IMR-90 (cell line): ENCODE measurements around the gene ZNF407. TPM values are rescaled to one million over a fixed set of nuclear protein-coding genes. Genes with fewer than 3 reads are reported as not detected.

Experiments
- ATAC-seq: fragments of 200-7000 bp; cut with Tn5 transposase; 2 replicates; pipeline ENCODE4 v1.9.1; 2020; ENCODE audit warnings: low read depth, mild to moderate bottlenecking, moderate library complexity
- BruUV-seq: library from RNA; stranded (reverse); fragments of 400-500 nt; replicated peaks from 2 replicates; lab custom pipeline; 2021; lab: Mats Ljungman, UMichigan
- CTCF ChIA-PET: fragments of 300-600 bp; formaldehyde crosslinking; extraction: SDS; loops from one replicate; lab custom pipeline; 2021; ENCODE audit warnings: antibody characterized with exemption; lab: Yijun Ruan, JAX
- POLR2A ChIA-PET: fragments of 300-600 bp; sonication (Branson Sonifier 250); formaldehyde crosslinking; loops from one replicate; lab custom pipeline; 2022; ENCODE audit warnings: antibody characterized with exemption; ENCODE audit not compliant: unreplicated experiment; lab: Charles Lee
- DNase-seq: peaks from one replicate; pipeline ENCODE4 v3.0.0; 2013
- H2AFZ ChIP-seq: replicated peaks from 2 replicates; pipeline ENCODE3; 2013; ENCODE audit warnings: low read length, mild to moderate bottlenecking; ENCODE audit not compliant: poor library complexity
- H2AK5ac ChIP-seq: 2 replicates; pipeline ENCODE4 v1.6.1; 2013; ENCODE audit warnings: low read depth, low read length, inconsistent platforms
- H2AK9ac ChIP-seq: replicated peaks from 2 replicates; pipeline ENCODE3; 2013; ENCODE audit warnings: mild to moderate bottlenecking, low read depth, low read length, moderate library complexity; ENCODE audit not compliant: poor library complexity
- H2BK120ac ChIP-seq: 2 replicates; pipeline ENCODE4 v1.6.1; 2013; ENCODE audit warnings: low read depth, low read length, inconsistent platforms
- H2BK15ac ChIP-seq: 3 replicates; pipeline ENCODE4 v1.6.1; 2013; ENCODE audit warnings: low read depth, low read length, inconsistent platforms
- H2BK20ac ChIP-seq: 2 replicates; pipeline ENCODE4 v1.6.1; 2013; ENCODE audit warnings: low read depth, mild to moderate bottlenecking, inconsistent platforms, low read length, moderate library complexity
- H2BK5ac ChIP-seq: 2 replicates; pipeline ENCODE4 v1.6.1; 2013; ENCODE audit warnings: mild to moderate bottlenecking, low read depth, low read length, inconsistent platforms; ENCODE audit not compliant: poor library complexity, severe bottlenecking
- H3K14ac ChIP-seq: replicated peaks from 2 replicates; pipeline ENCODE4 v1.6.1; 2013; ENCODE audit warnings: low read depth, low read length, inconsistent platforms
- H3K18ac ChIP-seq: 2 replicates; pipeline ENCODE4 v1.6.1; 2013; ENCODE audit warnings: low read depth, low read length, control low read depth
- H3K23ac ChIP-seq: 2 replicates; pipeline ENCODE4 v1.6.1; 2013; ENCODE audit warnings: low read depth, low read length, inconsistent platforms
- H3K27ac ChIP-seq: 2 replicates; pipeline ENCODE4 v1.5.1; 2013; ENCODE audit warnings: mild to moderate bottlenecking, control low read depth, low read length; ENCODE audit not compliant: insufficient read depth
- H3K27me3 ChIP-seq: 2 replicates; pipeline ENCODE4 v1.6.1; 2013; ENCODE audit warnings: low read length; ENCODE audit not compliant: control insufficient read depth, insufficient read depth
- H3K36me3 ChIP-seq: 2 replicates; pipeline ENCODE4 v1.6.1; 2013; ENCODE audit warnings: low read length, mixed read lengths; ENCODE audit not compliant: control insufficient read depth, insufficient read depth
- H3K4ac ChIP-seq: 2 replicates; pipeline ENCODE4 v1.6.1; 2013; ENCODE audit warnings: low read depth, low read length, inconsistent platforms
- H3K4me1 ChIP-seq: 2 replicates; pipeline ENCODE4 v1.6.1; 2013; ENCODE audit warnings: low read length, mixed read lengths; ENCODE audit not compliant: control insufficient read depth, insufficient read depth
- H3K4me2 ChIP-seq: 2 replicates; pipeline ENCODE4 v1.6.1; 2013; ENCODE audit warnings: low read depth, mild to moderate bottlenecking, control low read depth, low read length, moderate library complexity
- H3K4me3 ChIP-seq: 2 replicates; pipeline ENCODE4 v1.5.1; 2013; ENCODE audit warnings: low read depth, mild to moderate bottlenecking, control low read depth, low read length, moderate library complexity; ENCODE audit not compliant: insufficient read depth
- H3K56ac ChIP-seq: 2 replicates; pipeline ENCODE4 v1.6.1; 2013; ENCODE audit warnings: low read length, inconsistent platforms; ENCODE audit not compliant: insufficient read depth; ENCODE audit errors: extremely low read depth
- H3K79me1 ChIP-seq, 2 experiments: 2 replicates each; pipeline ENCODE4 v1.6.1; 2013; ENCODE audit warnings: low read length in 2 of 2, inconsistent platforms in 1 of 2, low read depth in 1 of 2
- H3K9ac ChIP-seq: 2 replicates; pipeline ENCODE4 v1.6.1; 2013; ENCODE audit warnings: low read depth, low read length, control low read depth
- H3K9me1 ChIP-seq: 2 replicates; pipeline ENCODE4 v1.6.1; 2013; ENCODE audit warnings: low read length, inconsistent platforms; ENCODE audit not compliant: insufficient read depth
- H3K9me3 ChIP-seq: 2 replicates; pipeline ENCODE4 v1.6.1; 2013; ENCODE audit warnings: low read length; ENCODE audit not compliant: control insufficient read depth, insufficient read depth
- H4K20me1 ChIP-seq: 2 replicates; pipeline ENCODE4 v1.6.1; 2013; ENCODE audit warnings: low read length, inconsistent platforms; ENCODE audit not compliant: insufficient read depth
- H4K5ac ChIP-seq: 2 replicates; pipeline ENCODE4 v1.6.1; 2013; ENCODE audit warnings: mild to moderate bottlenecking, low read depth, low read length, control low read depth
- H4K8ac ChIP-seq, 2 experiments: 2 replicates each; pipeline ENCODE4 v1.6.1; 2013; ENCODE audit warnings: low read depth in 2 of 2, low read length in 2 of 2, control low read depth in 1 of 2, inconsistent platforms in 1 of 2
- H4K91ac ChIP-seq: 2 replicates; pipeline ENCODE4 v1.6.1; 2013; ENCODE audit warnings: low read depth, low read length, inconsistent platforms; ENCODE audit not compliant: insufficient read depth
- BHLHE40 ChIP-seq: fragments of 150-350 bp; IDR thresholded peaks from 2 replicates; pipeline ENCODE4 v1.6.1; 2016; ENCODE audit warnings: mild to moderate bottlenecking, low read depth, low read length
- CEBPB ChIP-seq: IDR thresholded peaks from 2 replicates; pipeline ENCODE4 v1.6.1; 2012; ENCODE audit warnings: low read depth, low read length, improper control_type of control experiment
- CHD1 ChIP-seq: IDR thresholded peaks from 2 replicates; pipeline ENCODE4 v1.6.1; 2012; ENCODE audit warnings: low read depth, low read length, improper control_type of control experiment
- ELK1 ChIP-seq: fragments of 150-350 bp; IDR thresholded peaks from 2 replicates; pipeline ENCODE4 v1.6.1; 2016; ENCODE audit warnings: low read depth, mild to moderate bottlenecking, low read length, moderate library complexity, borderline replicate concordance
- FOS ChIP-seq: fragments of 150-350 bp; IDR thresholded peaks from 2 replicates; pipeline ENCODE4 v1.6.1; 2016; ENCODE audit warnings: low read depth, low read length
- MAFK ChIP-seq: IDR thresholded peaks from 2 replicates; pipeline ENCODE4 v1.6.1; 2012; ENCODE audit warnings: low read depth, low read length, improper control_type of control experiment
- MAZ ChIP-seq: IDR thresholded peaks from 2 replicates; pipeline ENCODE4 v1.6.1; 2012; ENCODE audit warnings: low read depth, mild to moderate bottlenecking, low read length, improper control_type of control experiment, moderate library complexity, borderline replicate concordance
- MXI1 ChIP-seq: IDR thresholded peaks from 2 replicates; pipeline ENCODE4 v1.6.1; 2012; ENCODE audit warnings: low read depth, mild to moderate bottlenecking, low read length, moderate library complexity, borderline replicate concordance
- NFE2L2 ChIP-seq: fragments of 150-350 bp; IDR thresholded peaks from 2 replicates; pipeline ENCODE4 v1.6.1; 2016; ENCODE audit warnings: low read depth, mild to moderate bottlenecking, low read length
- POLR2A ChIP-seq: IDR thresholded peaks from 2 replicates; pipeline ENCODE4 v1.6.1; 2012; ENCODE audit warnings: mild to moderate bottlenecking, low read depth, low read length
- RAD21 ChIP-seq: IDR thresholded peaks from 2 replicates; pipeline ENCODE4 v1.6.1; 2012; ENCODE audit warnings: low read length, improper control_type of control experiment
- RCOR1 ChIP-seq: IDR thresholded peaks from 2 replicates; pipeline ENCODE4 v1.6.1; 2012; ENCODE audit warnings: mild to moderate bottlenecking, low read length, improper control_type of control experiment; ENCODE audit not compliant: insufficient replicate concordance
- RFX5 ChIP-seq: IDR thresholded peaks from 2 replicates; pipeline ENCODE4 v1.8.0; 2012; ENCODE audit warnings: low read depth, mild to moderate bottlenecking, low read length, moderate library complexity
- SMC3 ChIP-seq: fragments of 150-350 bp; IDR thresholded peaks from 2 replicates; pipeline ENCODE4 v1.6.1; 2016; ENCODE audit warnings: low read depth, mild to moderate bottlenecking, antibody characterized with exemption, low read length, moderate library complexity
- USF2 ChIP-seq: fragments of 150-350 bp; IDR thresholded peaks from 2 replicates; pipeline ENCODE4 v1.6.1; 2017; ENCODE audit warnings: mild to moderate bottlenecking, antibody characterized with exemption, low read length, low read depth
- WGBS, 2 experiments: methylation state at CpG; one replicate each; pipeline versions ENCODE4 v1.1.5 to v1.1.7; 2013; ENCODE audit warnings: missing lambda C conversion rate in 2 of 2; ENCODE audit not compliant: insufficient read length in 1 of 2; ENCODE audit errors: extremely low coverage in 2 of 2; 5-methylcytosine and 5-hydroxymethylcytosine counted together
- dilution Hi-C: fragments of 300-500 bp; cut with HindIII; formaldehyde crosslinking; loops from one replicate; pipeline ENCODE4 v1.14.3; 2018; ENCODE audit warnings: low sequenced_read_pairs; ENCODE audit not compliant: unreplicated experiment
- in situ Hi-C: fragments of 300-500 bp; cut with MboI; formaldehyde crosslinking; loops from 3 replicates; pipeline ENCODE4 v1.14.3; 2019; ENCODE audit warnings: low sequenced_read_pairs, inconsistent platforms, mixed read lengths
- intact Hi-C: fragments of 100-400 bp; cut with micrococcal nuclease; formaldehyde crosslinking; loops from 2 replicates; pipeline ENCODE4 v1.10.0; 2022
- polyA plus RNA-seq, 3 experiments: library from polyadenylated mRNA; depleted of rRNA; stranded (reverse); fragments of >200 nt; gene quantifications; 2 replicates each; pipeline ENCODE4 v1.2.3, GENCODE V29; 2012; ENCODE audit warnings: low replicate concordance in 1 of 3
- total RNA-seq: library from RNA; depleted of rRNA; stranded (reverse); fragments of >200 nt; gene quantifications from 2 replicates; pipeline ENCODE4 v1.2.3, GENCODE V29; 2012
- TF ChIP-seq, protein P1 (sequence below): conservative IDR thresholded peaks from 2 replicates; pipeline ENCODE4 v1.5.1; 2012; ENCODE audit warnings: mild to moderate bottlenecking, low read depth, low read length, improper control_type of control experiment

The ZNF407 gene
- total and polyA plus RNA-seq, 2 of the 4 experiments (the other 2 are of a cell fraction) = 3.1 to 20.1 TPM

DNA sequence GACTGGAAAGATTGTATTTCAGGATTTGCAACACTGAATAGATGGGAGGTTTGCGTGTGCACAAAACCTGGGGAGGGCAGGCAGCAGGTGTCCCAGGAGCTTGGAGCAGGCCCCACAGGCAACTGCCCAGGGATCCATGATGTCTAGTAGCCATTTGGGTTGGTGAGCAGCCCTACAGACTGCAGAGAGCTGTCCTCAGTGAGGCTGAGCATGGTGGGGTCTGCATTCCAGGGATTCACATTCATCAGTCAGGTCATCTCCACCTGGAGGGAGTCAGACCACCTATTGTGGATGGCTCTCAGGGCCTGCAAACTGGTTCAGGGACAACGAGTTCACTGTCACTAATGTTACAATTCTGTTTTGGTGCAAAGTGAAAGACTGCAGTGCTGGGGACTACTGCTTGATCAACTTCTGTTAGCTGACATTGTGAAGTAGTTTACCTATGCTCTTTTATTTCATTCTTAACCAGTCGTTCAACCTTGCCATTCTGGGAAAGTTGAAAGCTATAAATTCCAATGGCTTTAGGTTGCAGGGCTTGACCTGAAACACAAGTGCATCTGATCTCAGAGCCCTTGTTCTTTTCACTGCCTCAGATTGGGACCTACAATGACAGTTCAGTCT is 222.6 kb downstream of the ZNF407 start:
- DNase-seq = no peak
- CTCF ChIA-PET = interaction anchor here (1.1 kb wide), 1 partner anchor 15 kb away, joined by 6 read pairs; no protein-coding TSS in a partner anchor
- no peak for ATAC-seq

More for the DNA sequence above, 222.6 kb downstream of the ZNF407 start:
- BruUV-seq = no TSS peak
- Histone ChIP-seq H3K18ac (no peak overlapping the region), H3K56ac (no peak overlapping the region), H2AK5ac (no peak overlapping the region), H3K9me3 (no peaks in the 10 kb centered on the region), H2BK20ac (no peak overlapping the region), H3K9ac (no peak overlapping the region), H3K4me3 (no peak overlapping the region), H2BK120ac (no peak overlapping the region), H2AK9ac (no peak overlapping the region), H3K9me1 (peaks cover 10% of the 10 kb centered on the region), H4K5ac (no peak overlapping the region), H3K36me3 (no peaks in the 10 kb centered on the region), H3K14ac (no peak overlapping the region), H4K20me1 (no peaks in the 10 kb centered on the region), H2AFZ (no peak overlapping the region), H3K27ac (no peak overlapping the region), H4K8ac (no peak overlapping the region), H2BK5ac (no peak overlapping the region), H3K4ac (no peak overlapping the region), H3K4me2 (no peak overlapping the region), H3K27me3 (no peaks in the 10 kb centered on the region), H3K23ac (no peak overlapping the region), H3K79me1 (peaks cover 3 to 16% of the 10 kb centered on the region in 2 experiments; a peak in 2 of 4 replicates), H3K4me1 (peaks cover 6% of the 10 kb centered on the region), H2BK15ac (no peak overlapping the region), H4K91ac (no peak overlapping the region)
- in situ Hi-C loops (no loop called here), dilution Hi-C loops (no loop called here), intact Hi-C loops (no loop called here)
- POLR2A ChIA-PET = no interaction called here
- TF ChIP-seq ELK1 = no peak
- no peak for TF ChIP-seq RAD21
- no peak for TF ChIP-seq RFX5
- TF ChIP-seq CHD1 = no peak
- no peak for TF ChIP-seq CEBPB
- TF ChIP-seq MAFK = no peak
- TF ChIP-seq FOS = no peak
- TF ChIP-seq SMC3 = no peak
- no peak for TF ChIP-seq POLR2A
- TF ChIP-seq NFE2L2 = no peak
- TF ChIP-seq, protein P1, sequence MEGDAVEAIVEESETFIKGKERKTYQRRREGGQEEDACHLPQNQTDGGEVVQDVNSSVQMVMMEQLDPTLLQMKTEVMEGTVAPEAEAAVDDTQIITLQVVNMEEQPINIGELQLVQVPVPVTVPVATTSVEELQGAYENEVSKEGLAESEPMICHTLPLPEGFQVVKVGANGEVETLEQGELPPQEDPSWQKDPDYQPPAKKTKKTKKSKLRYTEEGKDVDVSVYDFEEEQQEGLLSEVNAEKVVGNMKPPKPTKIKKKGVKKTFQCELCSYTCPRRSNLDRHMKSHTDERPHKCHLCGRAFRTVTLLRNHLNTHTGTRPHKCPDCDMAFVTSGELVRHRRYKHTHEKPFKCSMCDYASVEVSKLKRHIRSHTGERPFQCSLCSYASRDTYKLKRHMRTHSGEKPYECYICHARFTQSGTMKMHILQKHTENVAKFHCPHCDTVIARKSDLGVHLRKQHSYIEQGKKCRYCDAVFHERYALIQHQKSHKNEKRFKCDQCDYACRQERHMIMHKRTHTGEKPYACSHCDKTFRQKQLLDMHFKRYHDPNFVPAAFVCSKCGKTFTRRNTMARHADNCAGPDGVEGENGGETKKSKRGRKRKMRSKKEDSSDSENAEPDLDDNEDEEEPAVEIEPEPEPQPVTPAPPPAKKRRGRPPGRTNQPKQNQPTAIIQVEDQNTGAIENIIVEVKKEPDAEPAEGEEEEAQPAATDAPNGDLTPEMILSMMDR = no peak
- no peak for TF ChIP-seq MAZ
- TF ChIP-seq BHLHE40 = no peak
- no peak for TF ChIP-seq USF2
- no peak for TF ChIP-seq MXI1
- TF ChIP-seq RCOR1 = no peak
- no CpG with 5 or more reads among the region's 3 CpGs for WGBS, 2 experiments
